ENCODE data around the gene NSD2.

The NSD2 gene

DNA sequence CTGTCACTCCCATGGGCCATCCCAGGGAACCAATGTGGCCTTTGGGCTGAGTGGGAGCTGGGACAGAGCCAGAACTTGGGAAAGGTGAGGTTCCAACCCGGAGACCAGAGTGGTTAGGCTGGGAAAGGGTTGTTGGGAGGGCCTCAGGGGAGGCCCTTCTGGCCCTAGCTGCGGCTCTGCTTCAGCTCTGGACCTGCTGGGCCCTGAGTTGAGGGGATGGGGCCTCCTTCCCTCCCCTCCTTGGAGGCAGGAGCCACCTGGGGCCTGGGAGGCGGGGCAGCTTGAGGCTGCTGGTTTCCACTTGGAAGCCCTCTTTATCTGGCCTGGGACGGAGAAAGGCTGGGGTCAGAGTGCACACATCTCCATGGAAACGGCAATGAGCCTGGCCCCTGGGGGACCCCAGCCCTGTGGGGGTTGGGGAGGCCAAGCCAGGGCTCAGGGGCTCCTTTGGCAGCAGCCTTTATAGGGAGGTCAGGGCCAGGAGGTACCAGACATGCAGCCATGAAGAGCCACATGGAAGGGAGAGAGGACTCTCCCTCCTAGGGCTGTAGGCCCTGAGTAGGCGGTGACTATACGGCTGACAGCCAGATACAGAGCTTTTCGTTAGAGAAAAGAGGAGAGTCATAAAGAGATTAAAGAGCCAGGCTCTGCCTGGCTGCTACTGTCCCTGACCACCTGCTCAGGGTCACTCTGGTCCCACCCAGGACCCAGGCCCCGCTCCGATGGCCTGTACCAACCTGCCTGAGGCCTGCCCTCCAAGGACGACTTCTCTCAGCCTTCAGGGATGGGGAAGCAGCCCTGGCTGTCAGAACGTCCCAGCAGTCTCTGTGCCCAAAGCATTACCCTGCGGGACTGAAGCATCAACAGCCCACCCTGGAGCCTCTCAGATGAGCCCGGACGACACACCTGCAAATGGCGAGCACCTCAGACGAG is 6.9 kb upstream of the NSD2 start:
- DNase-seq (ENCODE audit: low spot score): no peak

DNA sequence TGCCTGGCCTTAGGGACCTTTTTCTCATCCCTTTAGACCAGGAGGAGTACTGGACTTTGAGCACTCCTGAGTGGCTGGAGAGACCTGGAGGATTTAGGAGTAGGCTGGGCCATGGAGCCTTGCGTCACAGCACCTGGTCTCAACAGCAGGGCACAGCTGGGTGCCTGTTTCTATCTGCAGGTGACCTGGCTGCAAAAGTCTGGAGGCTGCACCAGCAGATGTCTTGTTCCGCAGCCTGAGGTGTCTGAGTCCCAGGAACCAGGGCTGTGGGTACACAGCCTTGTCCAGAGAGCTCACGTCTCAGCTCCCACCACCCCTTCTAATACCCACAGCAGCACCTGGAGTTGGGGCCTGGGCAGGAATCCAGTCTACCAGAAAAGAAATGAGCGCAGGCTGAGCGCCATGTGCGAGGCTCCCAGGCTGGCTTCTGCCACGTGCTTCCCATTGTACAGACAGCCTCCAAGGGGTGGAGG is 5.0 kb upstream of the NSD2 start:
- DNase-seq (ENCODE audit: low spot score): no peak

DNA sequence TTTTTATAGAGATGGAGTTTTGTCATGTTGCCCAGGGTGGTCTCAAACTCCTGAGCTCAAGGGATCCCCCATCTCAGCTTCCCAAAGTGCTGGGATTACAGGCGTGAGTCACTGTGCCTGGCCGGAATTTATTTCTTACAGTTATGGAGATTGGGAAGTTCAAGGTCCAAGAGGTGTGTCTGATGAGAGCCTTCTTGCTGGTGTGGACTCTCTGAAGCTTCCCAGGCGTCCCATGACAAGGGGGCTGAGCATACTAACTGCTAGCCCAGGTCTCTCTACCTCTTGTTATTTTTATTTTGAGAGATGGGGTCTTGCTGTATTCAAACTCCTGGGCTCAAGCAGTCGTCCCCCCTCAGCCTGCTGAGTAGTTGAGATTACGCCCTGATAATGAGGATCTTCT is 2.9 kb upstream of the NSD2 start:
- DNase-seq (ENCODE audit: low spot score): peak; percentile 79

DNA sequence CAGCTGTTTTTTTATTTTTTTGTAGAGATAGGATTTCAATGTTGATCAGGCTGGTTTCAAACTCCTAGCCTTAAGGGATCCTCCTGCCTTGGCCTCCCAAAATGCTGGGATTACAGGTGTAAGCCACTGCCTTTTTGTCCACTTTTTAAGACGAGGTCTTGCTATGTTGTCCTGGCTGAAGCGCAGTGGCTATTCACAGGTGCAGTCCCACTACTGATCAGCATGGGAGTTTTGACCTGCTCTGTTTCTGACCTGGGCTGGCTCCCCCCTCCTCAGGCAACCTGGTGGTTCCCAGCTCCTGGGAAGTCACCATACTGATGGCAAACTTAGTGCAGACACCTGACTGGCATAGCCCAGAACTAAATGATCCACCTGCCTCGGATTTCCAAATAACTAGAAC is 2.3 kb upstream of the NSD2 start:
- no peak for DNase-seq (ENCODE audit: low spot score)

DNA sequence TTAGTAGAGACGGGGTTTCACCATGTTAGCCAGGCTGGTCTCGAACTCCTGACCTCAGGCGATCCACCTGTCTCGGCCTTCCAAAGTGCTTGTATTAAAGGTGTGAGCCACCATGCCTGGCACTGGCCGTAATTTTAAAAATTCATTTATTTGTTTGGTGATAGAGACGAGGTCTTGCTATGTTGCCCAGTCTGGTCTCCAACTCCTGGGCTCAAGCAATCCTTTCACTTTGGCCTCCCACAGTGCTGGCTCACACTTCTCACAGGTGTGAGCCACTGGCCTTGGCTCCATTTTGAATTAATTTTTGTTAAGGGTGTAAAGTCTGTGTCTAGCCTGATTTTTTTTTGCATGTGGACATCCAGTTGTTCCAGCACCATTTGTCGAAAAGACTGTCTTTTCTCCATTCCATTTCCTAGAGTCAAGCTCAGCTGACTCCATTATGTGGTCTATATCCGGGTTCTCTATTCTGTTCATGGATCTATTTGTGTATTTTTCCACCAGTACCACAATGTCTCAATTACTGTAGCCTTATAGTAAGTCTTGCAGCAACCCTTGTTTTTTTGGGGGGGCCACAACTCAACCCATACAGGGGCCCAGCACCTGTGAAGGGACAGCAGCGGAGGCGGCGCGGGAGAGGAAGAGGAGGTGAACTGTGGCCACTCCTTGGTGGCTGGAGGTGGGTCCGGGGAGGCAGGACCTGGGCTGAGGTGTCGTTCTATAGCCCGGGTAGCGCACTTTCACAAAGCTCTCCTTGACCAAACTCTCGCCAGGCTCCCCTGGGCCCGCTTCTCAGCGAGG is 1.5 kb upstream of the NSD2 start:
- no peak for DNase-seq (ENCODE audit: low spot score)

DNA sequence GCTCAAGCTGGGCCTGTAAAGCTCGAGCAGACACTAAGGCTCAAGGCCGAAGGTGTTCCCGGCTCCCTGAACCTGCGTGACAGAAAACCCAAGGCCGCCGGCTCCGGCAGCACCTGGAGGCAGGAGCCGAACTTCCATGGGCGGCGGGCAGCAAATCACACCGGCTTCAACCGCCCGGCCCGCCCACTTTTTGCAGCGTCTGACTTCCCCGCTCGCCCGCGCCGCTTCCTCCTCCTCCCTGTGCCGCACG is 940 bp upstream of the NSD2 start:
- peak; percentile 88 for DNase-seq (ENCODE audit: low spot score)

DNA sequence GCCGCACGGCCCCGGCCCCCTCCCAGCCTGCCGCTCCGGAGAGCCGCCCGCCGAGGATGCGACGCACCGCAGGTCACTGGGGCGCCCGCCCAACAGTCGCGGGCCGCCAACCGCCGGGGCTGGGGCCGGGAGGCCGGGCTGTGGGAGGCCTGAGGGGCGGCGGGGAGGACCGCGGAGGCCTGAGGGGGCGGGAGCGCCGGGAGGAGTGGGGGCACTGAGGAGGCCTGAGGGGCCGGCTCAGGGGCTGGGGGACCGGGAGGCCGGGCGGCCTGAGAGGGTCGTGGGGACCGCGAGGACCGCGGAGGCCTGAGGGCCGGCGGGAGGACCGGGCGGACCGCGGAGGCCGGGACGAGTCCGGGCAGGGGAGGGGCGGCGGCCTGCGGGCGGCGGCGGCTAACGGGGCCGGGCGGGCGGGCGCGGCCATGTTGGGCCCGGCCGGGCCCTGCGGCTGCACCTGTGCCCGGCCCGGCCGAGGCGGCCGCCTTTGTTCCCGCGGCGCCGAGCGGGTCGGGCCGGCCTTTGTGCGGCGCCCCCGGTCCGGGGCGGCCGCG is 353 bp downstream of the NSD2 start:
- no peak for DNase-seq (ENCODE audit: low spot score)

DNA sequence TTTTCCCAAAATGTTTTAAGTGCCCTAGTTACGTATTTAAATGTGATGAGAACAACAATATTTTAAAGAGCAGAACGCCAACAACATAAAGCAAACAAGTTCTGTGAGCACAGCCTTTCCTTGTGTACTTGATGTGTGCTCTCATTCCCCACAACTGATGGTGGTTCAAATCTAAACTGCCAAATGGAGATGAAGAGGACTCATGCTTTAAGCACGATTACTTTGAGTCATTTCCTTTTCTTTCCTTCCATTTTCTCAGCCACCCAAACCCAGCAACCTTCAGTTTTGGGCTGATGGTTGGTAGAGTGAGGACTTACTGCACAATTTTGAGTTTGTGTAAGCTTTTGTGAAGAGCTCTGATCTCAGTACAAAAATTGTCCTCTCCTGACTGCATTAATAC is 1.7 kb downstream of the NSD2 start:
- DNase-seq (ENCODE audit: low spot score): no peak

DNA sequence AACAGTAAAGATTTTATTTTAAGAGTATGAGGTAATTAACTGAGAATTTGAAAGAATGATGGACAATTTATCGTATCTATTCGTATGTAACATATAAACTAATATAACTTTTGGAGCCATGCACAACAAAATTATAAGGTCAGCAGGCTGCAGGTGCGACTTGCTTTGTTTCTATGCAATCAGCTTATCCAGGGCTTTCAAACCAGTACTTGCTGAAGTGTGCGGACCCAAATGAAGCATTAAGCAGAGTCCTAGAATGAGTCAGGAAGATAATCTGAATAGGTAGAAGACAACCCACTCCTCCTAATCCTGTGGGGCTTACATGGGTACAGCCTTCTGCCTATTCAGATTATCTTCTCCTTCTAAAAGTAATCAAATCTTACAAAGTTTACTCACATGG is 2.1 kb downstream of the NSD2 start:
- DNase-seq (ENCODE audit: low spot score): no peak

DNA sequence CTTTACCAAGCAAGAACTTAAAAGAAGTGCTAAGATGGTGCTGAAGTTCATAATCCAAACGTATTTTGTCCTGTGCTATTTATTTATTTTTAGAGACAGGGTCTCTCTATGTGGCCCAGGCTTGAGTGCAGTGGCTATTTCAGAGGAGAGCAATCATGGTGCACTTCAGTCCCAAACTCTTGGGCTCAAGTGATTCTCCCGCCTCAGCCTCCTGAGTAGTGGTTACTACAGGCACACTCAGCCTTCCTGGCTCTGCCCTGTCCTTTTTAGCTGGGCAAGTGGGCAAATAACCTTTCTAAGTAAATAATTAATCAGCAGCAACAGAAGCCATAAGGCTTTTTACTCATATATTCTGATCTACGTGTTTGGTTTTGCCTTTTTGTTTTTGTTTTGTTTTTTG is 2.6 kb downstream of the NSD2 start:
- DNase-seq (ENCODE audit: low spot score): no peak

DNA sequence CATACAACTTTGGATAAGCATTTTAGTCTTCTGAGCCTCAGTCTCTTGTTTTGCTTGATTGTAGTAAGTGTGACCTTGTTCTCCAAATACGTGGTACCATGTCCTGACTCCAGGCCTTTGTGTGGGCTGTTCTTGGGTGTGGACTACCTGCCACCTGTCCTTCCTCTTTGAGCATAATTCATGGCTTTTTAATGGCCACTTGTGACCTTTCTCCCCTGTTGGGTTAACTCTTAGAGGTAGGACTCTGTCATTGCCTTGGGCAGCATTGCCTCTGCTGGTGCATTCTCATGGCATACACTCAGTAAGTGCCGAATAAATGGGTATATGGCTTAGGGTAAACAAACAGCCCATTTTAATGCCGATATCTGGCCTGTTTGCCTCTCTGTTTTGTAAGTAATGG is 3.0 kb downstream of the NSD2 start:
- no peak for DNase-seq (ENCODE audit: low spot score)

DNA sequence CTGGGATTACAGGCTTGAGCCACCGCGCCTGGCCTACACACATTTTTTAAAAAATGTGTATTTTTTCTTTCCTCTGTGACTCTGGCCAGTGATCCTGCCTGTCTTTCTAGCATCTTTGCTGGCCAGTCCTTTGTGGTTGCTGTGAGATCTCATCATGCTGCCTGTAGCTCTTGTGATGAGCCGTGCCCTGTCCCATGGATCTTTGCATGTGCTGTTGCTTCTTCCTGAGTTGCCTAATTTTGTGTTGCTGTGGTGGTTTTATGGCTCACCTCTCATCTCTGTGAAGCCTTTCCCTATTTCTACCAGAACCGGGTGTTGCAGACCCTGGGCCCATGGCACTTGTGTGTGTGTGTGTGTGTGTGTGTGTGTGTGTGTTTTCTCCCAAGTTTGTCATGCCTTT is 8.3 kb downstream of the NSD2 start:
- DNase-seq (ENCODE audit: low spot score): no peak

DNA sequence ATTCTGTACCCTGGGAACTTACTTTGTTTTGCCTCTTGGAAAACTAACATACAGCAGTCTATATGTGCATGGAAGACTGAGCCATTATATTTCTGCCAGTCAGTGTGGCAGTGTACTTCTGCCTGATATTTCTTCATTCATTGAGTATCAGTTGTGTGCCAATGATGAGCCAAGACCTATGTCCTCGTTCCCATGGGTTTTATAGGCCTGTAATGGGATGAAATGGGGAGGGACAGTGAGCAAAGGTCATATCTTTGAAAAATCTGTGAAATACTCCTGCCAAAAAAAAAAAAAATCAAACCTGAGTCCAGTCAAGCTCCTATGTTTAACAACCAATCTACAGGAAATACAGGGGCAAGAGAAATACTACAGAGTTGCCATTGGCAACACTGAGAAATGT is 9.1 kb downstream of the NSD2 start:
- DNase-seq (ENCODE audit: low spot score): peak; percentile 47

DNA sequence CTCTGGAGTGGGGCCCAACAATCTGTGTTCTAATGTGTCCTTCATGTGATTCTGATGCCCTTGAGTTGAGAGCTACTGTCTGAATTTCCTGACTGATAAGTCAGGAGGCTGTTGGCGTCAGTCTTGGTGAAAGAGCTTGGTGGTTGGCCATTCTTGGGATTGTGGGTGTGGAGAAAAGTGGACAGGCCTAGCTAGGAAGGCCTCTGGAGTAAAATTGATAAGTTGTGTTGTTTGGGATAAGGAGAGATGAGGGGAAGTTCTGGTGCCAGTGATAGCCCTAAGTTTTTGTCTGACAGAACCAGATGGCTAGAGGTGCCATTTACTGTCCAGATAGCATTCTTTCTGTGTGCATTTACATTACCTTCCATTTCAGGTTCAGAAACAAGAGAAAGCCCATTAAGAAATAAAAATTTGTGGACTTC is 11.7 kb downstream of the NSD2 start:
- no peak for DNase-seq (ENCODE audit: low spot score)

DNA sequence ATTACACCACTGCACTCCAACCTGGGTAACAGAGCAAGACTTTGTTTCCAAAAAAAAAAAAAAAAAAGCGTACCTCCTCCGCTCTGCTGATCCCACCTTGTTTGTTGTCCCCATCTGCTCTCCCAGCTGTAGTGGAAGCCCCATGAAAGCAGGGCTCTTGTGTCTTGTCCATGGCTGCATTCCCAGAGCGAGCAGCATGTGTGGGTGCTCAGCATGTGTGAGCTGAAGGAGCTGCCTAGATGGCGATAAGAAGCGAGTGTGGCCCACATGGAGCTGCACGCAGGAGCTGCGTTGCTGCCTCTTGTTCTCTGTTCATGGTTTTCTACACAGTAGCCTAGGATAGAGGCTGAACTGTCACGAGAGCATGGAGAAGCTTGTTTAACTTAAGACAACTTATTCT is 12.4 kb downstream of the NSD2 start:
- DNase-seq (ENCODE audit: low spot score): no peak

DNA sequence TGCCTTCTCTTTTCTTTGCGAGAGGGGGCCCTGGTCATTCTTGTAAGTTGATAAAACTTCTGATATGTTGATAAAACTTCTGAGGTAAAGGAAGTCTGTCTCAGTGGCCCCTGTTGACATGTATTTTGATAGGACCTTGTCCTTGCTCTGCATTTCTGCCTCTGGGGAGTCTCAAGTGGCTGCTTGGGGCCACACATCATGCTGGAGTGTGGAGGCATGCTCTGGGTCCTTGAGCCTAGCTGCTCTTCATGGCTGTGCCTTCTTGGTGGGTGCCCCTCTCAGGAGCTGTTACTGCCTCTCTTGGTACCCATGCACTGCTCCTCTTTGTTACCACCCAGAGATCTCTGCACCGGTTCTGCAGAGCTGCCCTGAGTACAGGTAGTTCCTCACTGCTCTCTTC is 14.2 kb downstream of the NSD2 start:
- DNase-seq (ENCODE audit: low spot score): no peak

DNA sequence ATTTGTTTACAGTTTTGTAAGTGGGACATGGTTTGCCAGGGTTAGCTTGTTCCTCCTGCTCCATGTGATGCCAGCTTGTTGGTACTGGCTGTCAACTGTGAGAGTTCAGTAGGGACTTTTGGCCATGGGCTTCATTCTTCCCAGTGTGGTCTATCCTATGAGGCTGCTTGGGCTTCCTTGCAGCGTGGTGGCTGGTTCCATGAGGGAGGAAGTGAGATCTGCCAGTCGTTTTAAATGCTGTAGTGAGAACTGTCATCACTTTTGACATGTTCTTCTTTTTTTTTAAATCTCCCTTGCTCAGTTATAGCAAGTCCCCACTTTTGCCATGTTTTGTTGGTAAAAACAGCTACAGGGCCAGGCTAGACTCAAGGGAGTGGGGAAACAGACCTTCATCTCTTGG is 15.9 kb downstream of the NSD2 start:
- DNase-seq (ENCODE audit: low spot score): no peak

DNA sequence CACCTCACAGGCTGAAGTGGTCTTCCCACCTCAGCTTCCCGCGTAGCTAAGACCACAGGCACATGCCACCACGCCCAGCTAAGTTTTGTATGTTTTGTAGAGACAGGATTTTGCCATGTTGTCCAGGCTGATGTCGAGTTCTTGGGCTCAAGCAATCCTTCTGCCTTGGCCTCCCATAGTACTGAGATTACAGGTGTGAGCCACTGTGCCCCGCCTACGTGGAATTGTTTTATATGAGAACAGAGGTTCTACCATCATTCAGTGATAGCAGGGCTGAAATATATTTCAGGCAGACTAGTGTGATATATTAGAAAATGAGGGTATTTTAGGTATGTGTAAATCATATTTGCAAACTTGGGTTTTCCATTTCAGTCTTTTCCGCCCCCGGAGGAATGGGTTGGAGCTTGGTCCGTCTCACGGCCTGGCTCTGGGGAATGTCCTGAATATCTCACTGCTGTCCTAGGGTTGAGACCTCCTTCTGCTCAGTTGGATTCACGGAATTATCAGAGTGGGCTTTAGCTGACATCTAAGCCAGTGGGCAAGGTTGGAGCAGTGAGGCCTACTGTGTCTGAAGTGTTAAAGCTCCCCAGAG is 19.9 kb downstream of the NSD2 start:
- DNase-seq (ENCODE audit: low spot score): no peak

DNA sequence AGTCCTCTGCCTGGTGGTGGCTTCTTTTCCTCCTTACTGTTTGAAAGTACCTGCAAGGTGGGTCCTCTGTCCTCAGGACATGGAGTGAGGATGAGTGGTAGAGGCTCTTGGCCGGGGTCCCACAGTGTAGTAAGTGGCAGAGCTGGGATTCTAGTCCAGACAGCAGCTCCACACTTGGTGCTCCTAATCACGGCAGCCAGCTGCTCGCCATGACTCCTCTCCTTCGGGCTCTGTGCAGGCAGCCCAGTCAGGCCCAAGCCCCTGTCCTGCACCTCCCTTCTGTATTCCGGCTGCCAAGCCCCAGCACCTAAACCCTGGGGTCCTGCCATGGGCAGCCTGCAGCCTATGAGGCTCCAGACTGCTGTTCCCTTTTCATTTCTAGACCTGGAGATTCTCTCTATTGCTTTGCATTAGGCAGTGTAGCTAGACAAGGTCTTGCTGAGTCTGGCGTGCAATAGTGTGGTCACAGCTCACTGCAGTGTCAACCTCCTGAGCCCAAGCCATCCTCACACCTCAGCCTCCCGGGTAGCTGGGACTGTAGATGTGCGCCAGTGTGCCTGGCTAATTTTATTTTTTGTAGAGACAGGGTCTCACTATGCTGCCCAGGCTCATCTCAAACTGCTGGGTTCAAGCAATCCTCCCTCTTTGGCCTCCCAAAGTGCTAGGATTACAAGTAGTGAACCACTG is 24.9 kb downstream of the NSD2 start:
- no peak for DNase-seq (ENCODE audit: low spot score)

DNA sequence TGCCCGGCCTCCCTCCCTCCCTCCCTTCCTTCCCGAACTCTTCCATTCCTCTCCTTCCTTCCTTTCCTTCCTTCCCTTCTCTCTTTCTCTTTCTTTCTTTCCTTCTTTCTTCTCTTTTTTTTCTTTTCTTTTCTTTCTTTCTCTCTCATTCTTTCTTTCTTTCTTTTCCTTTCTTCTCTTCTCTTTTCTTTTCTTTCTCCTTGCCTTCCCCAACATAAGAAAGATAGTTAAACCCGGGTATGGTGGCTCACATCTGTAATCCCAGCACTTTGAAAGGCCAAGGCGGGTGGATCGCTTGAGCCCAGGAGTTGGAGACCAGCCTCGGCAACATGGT is 25.4 kb downstream of the NSD2 start:
- DNase-seq (ENCODE audit: low spot score): no peak

DNA sequence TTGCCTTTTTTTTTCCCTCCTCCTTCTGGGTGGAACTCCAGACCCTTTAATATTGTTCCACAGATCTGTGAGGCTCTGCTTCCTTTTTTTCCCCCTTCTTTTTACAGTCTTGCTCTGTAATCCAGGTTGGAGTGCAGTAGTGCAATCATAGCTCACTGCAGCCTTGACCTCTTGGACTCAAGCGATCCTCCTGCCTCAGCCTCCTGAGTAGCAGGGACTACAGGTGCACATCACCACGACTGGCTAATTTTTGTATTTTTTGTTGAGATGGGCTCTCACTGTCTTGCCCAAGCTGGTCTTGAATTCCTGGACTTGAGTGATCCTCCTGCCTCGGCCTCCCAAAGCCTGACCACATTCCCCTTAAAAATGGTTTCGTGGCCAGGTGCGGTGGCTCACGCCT is 26.8 kb downstream of the NSD2 start:
- DNase-seq (ENCODE audit: low spot score): no peak

DNA sequence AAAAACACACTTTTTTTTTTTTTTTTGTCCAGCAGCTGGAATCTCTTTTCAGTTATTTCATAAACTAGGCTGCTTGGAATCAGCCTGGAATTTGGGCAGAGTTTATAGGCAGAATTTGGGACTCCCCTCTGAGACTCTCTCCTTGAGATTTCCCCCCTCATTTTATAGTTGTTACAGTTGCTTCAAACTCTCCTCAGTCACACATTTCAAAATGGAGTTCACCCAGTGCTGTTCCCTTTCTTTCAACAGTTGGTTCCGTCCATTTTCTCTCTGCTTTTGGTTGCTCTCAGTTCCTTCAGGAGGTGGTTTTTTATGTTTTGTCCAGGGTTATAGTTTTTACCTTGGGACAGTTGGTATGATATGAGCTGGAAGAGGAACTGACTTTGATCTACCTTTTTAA is 27.5 kb downstream of the NSD2 start:
- no peak for DNase-seq (ENCODE audit: low spot score)

Measured in LoVo (cell line).